ENCODE results near the gene PARP16.

The PARP16 gene, protein sequence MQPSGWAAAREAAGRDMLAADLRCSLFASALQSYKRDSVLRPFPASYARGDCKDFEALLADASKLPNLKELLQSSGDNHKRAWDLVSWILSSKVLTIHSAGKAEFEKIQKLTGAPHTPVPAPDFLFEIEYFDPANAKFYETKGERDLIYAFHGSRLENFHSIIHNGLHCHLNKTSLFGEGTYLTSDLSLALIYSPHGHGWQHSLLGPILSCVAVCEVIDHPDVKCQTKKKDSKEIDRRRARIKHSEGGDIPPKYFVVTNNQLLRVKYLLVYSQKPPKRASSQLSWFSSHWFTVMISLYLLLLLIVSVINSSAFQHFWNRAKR

DNA sequence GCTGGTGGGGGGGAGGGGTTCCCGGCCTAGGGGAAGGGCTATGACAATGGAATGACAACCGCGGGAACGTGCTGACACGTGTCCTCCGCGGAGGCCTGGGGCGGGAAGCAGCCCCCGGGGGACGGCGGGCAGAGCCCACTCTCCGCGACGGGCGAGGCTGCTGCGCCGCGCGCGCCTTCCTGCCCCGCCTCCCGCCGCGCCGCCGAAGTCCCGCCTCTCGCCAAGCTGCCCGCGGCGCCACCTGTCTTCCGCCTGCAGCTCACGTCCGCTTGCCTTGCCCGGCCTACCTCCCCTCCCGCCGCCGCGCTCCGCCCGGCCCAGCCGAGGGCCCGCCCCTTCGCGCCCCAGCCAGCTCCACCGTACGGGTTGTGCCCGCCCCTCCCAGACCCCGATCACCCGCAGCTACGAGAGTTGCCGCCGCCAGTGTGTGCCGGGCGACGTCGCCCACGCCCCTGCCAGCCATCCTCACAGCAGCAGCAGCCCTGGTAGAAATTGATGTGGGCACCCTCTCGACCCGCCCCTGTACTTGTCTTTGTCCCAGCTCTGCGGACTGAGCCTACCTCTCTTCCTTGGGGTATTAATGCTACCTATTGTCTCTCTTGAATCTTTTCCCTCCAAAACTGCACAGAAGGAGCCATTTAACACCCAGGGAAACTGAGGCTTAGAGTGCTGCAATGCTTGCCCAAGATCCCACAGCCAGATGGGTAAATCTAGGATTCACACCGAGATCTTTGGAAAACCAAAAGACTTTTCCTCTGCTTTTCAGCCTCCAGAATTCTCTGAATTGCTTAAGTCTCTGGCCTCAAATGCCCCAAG, at the start of gene PARP16:
PARP16 (minus strand) TSS at position 180 of the 816 bp plus-strand sequence. CDS start 457 bp downstream, outside the sequence.
- H3K27me3 ChIP-seq (ENCODE audit: insufficient read depth, low read length, poor library complexity) = no peaks in the 10 kb centered on the region
- peak within 1 kb of the TSS; percentile 61 to 73; a peak in 3 of 4 replicates for H3K4me3 ChIP-seq (ENCODE audit: low read depth in 1 of 2, low read length in 2 of 2)
- no peaks in the 10 kb centered on the region for H3K9me3 ChIP-seq (ENCODE audit: insufficient read depth, low read length, severe bottlenecking)
- peak within 1 kb of the TSS; percentile 100 for H2AFZ ChIP-seq (ENCODE audit: low read depth, low read length)
- peak within 1 kb of the TSS; percentile 83 for H3K9ac ChIP-seq (ENCODE audit: low read depth, low read length)
- peak within 1 kb of the TSS; percentile 90 for H3K4me2 ChIP-seq (ENCODE audit: insufficient read depth, low read length)
- H3K4me1 ChIP-seq (ENCODE audit: insufficient read depth, low read length) = peaks cover 40% of the 10 kb centered on the region
- TF ChIP-seq, protein P1, sequence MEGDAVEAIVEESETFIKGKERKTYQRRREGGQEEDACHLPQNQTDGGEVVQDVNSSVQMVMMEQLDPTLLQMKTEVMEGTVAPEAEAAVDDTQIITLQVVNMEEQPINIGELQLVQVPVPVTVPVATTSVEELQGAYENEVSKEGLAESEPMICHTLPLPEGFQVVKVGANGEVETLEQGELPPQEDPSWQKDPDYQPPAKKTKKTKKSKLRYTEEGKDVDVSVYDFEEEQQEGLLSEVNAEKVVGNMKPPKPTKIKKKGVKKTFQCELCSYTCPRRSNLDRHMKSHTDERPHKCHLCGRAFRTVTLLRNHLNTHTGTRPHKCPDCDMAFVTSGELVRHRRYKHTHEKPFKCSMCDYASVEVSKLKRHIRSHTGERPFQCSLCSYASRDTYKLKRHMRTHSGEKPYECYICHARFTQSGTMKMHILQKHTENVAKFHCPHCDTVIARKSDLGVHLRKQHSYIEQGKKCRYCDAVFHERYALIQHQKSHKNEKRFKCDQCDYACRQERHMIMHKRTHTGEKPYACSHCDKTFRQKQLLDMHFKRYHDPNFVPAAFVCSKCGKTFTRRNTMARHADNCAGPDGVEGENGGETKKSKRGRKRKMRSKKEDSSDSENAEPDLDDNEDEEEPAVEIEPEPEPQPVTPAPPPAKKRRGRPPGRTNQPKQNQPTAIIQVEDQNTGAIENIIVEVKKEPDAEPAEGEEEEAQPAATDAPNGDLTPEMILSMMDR (IDR thresholded peaks at IDR 0.05; ENCODE audit: borderline replicate concordance, extremely low read depth, low read length, poor library complexity, severe bottlenecking) = peak; percentile 54
- no peak for TF ChIP-seq EZH2 (IDR thresholded peaks at IDR 0.05; ENCODE audit: borderline replicate concordance, low read depth, low read length, severe bottlenecking)
- H4K20me1 ChIP-seq (ENCODE audit: insufficient read depth, low read length) = no peaks in the 10 kb centered on the region
- DNase-seq (peak; percentile 94), ATAC-seq (ENCODE audit: insufficient read depth, low read depth) (peak; percentile 93)
- H3K36me3 ChIP-seq (ENCODE audit: insufficient read depth, low read length) = peaks cover 3% of the 10 kb centered on the region; the same call in 1 of the 2 replicates
- H3K79me2 ChIP-seq (ENCODE audit: insufficient read depth, low read length) = peaks cover 35% of the 10 kb centered on the region
- H3K27ac ChIP-seq (ENCODE audit: low read length) = peak within 1 kb of the TSS; percentile 87

DNA sequence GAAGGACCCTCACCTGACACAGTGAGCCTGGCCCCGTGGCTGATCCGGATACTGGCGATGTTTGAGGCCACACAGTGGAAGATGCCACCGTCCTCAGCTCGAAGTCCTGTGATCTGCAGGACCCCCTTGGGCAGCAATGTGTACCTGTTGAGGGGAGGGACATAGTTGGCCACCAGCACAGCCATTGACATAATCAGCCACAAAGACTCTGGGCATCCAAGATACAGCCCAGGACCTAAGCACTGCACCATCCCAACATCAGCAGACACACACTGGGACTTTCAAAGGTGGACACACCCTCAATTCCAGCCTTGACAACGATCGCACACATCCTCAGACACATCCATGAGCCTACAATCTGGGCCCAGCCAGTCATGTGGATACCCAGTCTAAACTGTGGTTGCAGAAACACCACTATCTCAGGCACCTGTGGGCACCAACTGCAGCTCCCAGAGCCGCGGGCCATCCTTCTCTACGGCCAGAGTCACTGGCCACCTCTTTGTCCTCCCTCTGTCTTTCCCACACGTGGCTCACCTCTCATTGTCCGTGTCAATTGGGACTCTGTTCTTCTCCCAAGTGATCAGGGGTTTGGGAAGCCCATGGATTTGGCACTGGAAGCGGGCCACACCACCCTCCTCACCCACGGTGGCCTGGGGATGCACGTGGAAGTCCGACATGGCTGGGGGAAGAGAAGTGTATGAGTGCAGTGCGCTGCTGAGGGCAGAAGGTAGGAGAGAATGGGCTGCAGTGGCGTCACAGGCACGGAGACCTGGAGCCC, 48.8 kb upstream of the PARP16 start:
- Histone ChIP-seq H3K36me3 (ENCODE audit: insufficient read depth, low read length) (no peaks in the 10 kb centered on the region), H3K79me2 (ENCODE audit: insufficient read depth, low read length) (no peaks in the 10 kb centered on the region), H3K9me3 (ENCODE audit: insufficient read depth, low read length, severe bottlenecking) (no peaks in the 10 kb centered on the region), H3K27ac (ENCODE audit: low read length) (no peak overlapping the region), H3K4me2 (ENCODE audit: insufficient read depth, low read length) (no peak overlapping the region), H3K9ac (ENCODE audit: low read depth, low read length) (no peak overlapping the region), H3K27me3 (ENCODE audit: insufficient read depth, low read length, poor library complexity) (peaks cover 3% of the 10 kb centered on the region), H3K4me3 (ENCODE audit: low read depth in 1 of 2, low read length in 2 of 2) (no peak overlapping the region), H3K4me1 (ENCODE audit: insufficient read depth, low read length) (no peaks in the 10 kb centered on the region), H4K20me1 (ENCODE audit: insufficient read depth, low read length) (no peaks in the 10 kb centered on the region; the same call in 1 of the 2 replicates), H2AFZ (ENCODE audit: low read depth, low read length) (no peak overlapping the region)
- TF ChIP-seq, protein P1 (IDR thresholded peaks at IDR 0.05; ENCODE audit: borderline replicate concordance, extremely low read depth, low read length, poor library complexity, severe bottlenecking) = no peak
- no peak for TF ChIP-seq EZH2 (IDR thresholded peaks at IDR 0.05; ENCODE audit: borderline replicate concordance, low read depth, low read length, severe bottlenecking)
- ATAC-seq (ENCODE audit: insufficient read depth, low read depth) (no peak), DNase-seq (no peak)

DNA sequence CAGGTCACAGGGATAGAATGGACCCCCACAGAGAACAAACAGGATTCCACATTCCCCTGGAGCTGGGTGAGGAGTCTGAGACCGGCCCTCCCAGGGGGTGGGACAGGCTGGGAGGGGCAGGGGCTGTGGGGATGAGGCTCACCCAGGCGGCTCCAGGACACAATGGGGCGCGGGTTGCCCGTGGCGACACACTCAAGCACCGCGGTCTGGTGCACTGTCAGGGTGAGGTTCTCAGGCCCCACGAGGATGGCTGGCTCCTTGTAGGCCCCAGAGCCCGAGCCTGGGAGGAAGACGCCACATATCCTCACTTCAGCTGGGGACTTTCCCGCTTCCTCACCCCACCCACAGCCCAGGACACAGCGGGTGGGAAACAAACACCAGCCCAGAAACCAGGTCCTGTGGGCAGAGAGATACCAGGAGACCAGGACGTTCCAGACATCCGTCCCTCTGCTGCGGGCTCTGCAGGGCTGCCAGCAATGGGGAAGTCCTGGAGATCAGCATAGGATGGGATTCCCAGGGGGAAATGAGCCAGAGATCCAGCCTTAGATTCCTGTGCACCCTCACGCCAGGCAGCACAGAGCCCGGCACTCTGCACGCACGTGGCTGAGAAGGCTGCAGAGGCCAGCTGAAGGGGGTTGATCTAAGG, 48.0 kb upstream of the PARP16 start:
- Histone ChIP-seq H2AFZ (ENCODE audit: low read depth, low read length) (no peak overlapping the region), H3K36me3 (ENCODE audit: insufficient read depth, low read length) (no peaks in the 10 kb centered on the region), H3K4me2 (ENCODE audit: insufficient read depth, low read length) (no peak overlapping the region), H4K20me1 (ENCODE audit: insufficient read depth, low read length) (no peaks in the 10 kb centered on the region; the same call in 1 of the 2 replicates), H3K27me3 (ENCODE audit: insufficient read depth, low read length, poor library complexity) (peaks cover 2% of the 10 kb centered on the region), H3K79me2 (ENCODE audit: insufficient read depth, low read length) (no peaks in the 10 kb centered on the region), H3K4me1 (ENCODE audit: insufficient read depth, low read length) (no peaks in the 10 kb centered on the region), H3K4me3 (ENCODE audit: low read depth in 1 of 2, low read length in 2 of 2) (no peak overlapping the region), H3K9ac (ENCODE audit: low read depth, low read length) (no peak overlapping the region), H3K27ac (ENCODE audit: low read length) (no peak overlapping the region), H3K9me3 (ENCODE audit: insufficient read depth, low read length, severe bottlenecking) (no peaks in the 10 kb centered on the region)
- no peak for ATAC-seq (ENCODE audit: insufficient read depth, low read depth)
- TF ChIP-seq EZH2 (IDR thresholded peaks at IDR 0.05; ENCODE audit: borderline replicate concordance, low read depth, low read length, severe bottlenecking) = no peak
- TF ChIP-seq, protein P1 (IDR thresholded peaks at IDR 0.05; ENCODE audit: borderline replicate concordance, extremely low read depth, low read length, poor library complexity, severe bottlenecking) = no peak
- no peak for DNase-seq

All from DND-41 (cell line).